ENCODE results near the gene FA2H.

DNA sequence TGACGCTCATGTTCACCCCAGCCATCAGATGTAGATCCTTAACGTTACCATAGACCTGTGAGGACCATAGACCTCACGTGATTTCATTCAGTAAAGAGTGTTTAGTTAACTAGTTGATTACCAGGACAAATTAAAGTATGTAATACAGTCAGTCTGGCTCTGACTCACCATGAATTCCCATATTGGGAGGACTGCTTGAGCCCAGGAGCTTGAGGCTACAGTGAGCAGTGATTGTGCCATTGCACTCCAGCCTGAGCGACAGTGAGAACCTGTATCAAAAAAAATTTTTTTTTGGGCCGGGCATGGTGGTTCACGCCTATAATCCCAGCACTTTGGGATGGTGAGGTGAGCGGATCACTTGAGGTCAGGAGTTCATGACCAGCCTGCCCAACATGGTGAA lies 13.5 kb upstream of the FA2H start:
- no peak for TF ChIP-seq CTCF (conservative IDR thresholded peaks at IDR 0.05 in 1 of 2, IDR thresholded peaks at IDR 0.05 in 1 of 2; ENCODE audit: low read depth in 1 of 2, low read length in 2 of 2)
- no peak for TF ChIP-seq EZH2 (IDR thresholded peaks at IDR 0.05; ENCODE audit: low read length, missing control alignments)
